Thyroid gland (tissue), 4 donors: ENCODE data around the gene ANKMY2. TPM values are rescaled to one million over a fixed set of nuclear protein-coding genes. Genes with fewer than 3 reads are reported as not detected.

ENCODE experiments used
- DNase-seq, 2 donors: peaks; one replicate each; pipeline ENCODE4 v3.0.0-alpha.2; 2019
- H3K27ac ChIP-seq, 3 donors: fragments of 200-600 bp; sonication (generic); 1 replicate in 2 of 3; 2 replicates in 1 of 3; pipeline ENCODE4 v1.5.1; 2016 to 2019; ENCODE audit warnings: mild to moderate bottlenecking in 1 of 3, moderate library complexity in 1 of 3
- H3K27me3 ChIP-seq: fragments of 200-600 bp; sonication (generic); one replicate; pipeline ENCODE4 v1.5.1; 2019
- H3K36me3 ChIP-seq, 2 donors: fragments of 200-600 bp; sonication (generic); one replicate each; pipeline ENCODE4 v1.5.1; 2016 to 2019
- H3K4me1 ChIP-seq, 2 donors: fragments of 200-600 bp; sonication (generic); one replicate each; pipeline ENCODE4 v1.5.1; 2017 to 2019
- H3K4me3 ChIP-seq, 3 donors: fragments of 200-600 bp; sonication (generic); replicated peaks in 1 of 3; 1 replicate in 2 of 3; 2 replicates in 1 of 3; pipeline ENCODE4 v1.5.1; 2016; ENCODE audit warnings: mild to moderate bottlenecking in 1 of 3
- H3K9me3 ChIP-seq: fragments of 200-600 bp; sonication (generic); one replicate; pipeline ENCODE4 v1.5.1; 2017
- POLR2A ChIP-seq, 2 donors: fragments of 450-650 bp; IDR thresholded peaks; one replicate each; pipeline ENCODE4 v1.6.1; 2017; ENCODE audit warnings: antibody characterized with exemption in 2 of 2, mild to moderate bottlenecking in 2 of 2, moderate library complexity in 1 of 2
- WGBS, 2 donors: methylation state at CpG; one replicate each; pipeline ENCODE4 v1.1.5; 2017; 5-methylcytosine and 5-hydroxymethylcytosine counted together
- intact Hi-C: fragments of 100-400 bp; cut with DNase I; formaldehyde crosslinking; loops from one replicate; pipeline ENCODE4 v1.15.1; 2023
- total RNA-seq, 4 donors: library from RNA; depleted of rRNA; stranded (reverse); fragments of >200 nt; gene quantifications; one replicate each; pipeline ENCODE4 v1.2.3, GENCODE V29; 2016
- TF ChIP-seq, protein P1 (sequence below), 6 experiments: fragments of 200-600 bp in 3 of 6; fragments of 450-650 bp in 3 of 6; sonication (generic) in 3 of 6; IDR thresholded peaks; one replicate each; pipeline ENCODE4 v1.5.1; 2016 to 2019; ENCODE audit warnings: antibody characterized with exemption in 6 of 6, mild to moderate bottlenecking in 2 of 6, inconsistent platforms in 1 of 6, moderate library complexity in 1 of 6

ANKMY2 gene
- total RNA-seq, 4 donors from 2014 or later, result 21.2 to 35.1 (median 23.9) TPM

DNA sequence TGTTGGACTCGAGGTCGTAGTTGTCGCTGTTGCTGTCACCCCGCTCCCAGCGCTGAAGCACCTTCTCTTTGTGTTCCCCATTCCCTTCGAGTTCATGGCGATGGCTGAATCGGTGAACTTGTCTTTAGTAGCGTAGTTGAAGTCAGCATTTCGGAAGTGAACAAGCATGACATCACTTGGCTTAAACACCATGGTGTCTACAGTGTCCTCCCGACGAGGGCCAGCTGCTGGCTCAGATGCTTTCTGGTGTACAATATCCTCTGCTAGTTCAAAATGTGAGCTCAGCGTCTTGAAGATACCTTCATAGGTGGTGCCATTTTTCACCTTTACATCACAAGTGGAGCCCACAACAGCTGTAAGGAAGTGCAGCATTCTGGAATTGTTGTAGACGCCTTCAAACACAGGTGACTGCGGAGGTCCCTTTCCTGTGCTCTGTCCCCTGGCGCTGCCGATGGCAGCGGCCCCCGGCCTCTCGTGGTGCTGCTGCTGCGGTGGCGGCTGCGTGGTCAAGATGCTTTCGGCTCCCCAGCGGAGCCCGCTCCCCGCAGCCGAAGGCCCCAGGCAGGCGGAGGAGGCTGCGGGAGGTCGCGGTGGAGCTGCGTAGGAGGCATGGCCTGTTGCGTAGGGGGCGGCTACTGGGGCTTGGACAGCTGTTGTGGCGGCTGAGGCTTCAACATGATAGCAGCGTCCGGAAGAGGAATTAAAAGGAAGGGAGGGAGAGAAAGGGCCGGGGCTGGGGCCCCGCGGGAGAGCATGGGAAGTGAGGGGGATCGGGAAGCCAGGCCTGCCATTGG is 59.3 kb downstream of the ANKMY2 start:
- WGBS, 2 donors, result 78 to 91% methylated on average over 33 to 42 of the region's 42 CpGs
- H3K4me1 ChIP-seq, result no peaks in the 10 kb centered on the region

DNA sequence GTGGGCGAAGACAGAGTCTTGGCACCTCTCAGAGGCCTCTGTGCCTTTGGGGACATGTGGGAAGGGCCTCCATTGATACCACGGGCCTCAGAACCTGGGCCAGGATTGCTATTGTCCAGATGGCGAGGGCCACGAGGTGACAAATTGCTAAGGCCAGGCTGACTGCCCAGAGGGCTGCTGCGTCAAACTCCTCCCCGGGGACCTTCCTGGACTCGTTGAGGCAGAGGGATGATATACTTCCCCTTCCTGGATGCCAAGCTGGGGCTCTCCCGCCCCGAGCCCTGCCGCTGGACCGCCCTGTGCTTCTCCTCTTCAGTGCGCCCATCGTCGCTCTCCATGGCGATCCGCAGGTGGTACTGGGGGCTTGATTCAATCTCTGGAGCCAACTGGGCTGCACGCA is 60.0 kb downstream of the ANKMY2 start:
- no peak for DNase-seq
- Histone ChIP-seq H3K9me3 (no peaks in the 10 kb centered on the region), H3K27ac (no peak overlapping the region), H3K4me3 (no peak overlapping the region), H3K36me3 (no peaks in the 10 kb centered on the region), H3K4me1 (no peaks in the 10 kb centered on the region), H3K27me3 (no peaks in the 10 kb centered on the region)
- intact Hi-C loops, result no loop called here
- 95 to 96% methylated on average over 17 of the region's 17 CpGs for WGBS, 2 donors
- TF ChIP-seq, protein P1, sequence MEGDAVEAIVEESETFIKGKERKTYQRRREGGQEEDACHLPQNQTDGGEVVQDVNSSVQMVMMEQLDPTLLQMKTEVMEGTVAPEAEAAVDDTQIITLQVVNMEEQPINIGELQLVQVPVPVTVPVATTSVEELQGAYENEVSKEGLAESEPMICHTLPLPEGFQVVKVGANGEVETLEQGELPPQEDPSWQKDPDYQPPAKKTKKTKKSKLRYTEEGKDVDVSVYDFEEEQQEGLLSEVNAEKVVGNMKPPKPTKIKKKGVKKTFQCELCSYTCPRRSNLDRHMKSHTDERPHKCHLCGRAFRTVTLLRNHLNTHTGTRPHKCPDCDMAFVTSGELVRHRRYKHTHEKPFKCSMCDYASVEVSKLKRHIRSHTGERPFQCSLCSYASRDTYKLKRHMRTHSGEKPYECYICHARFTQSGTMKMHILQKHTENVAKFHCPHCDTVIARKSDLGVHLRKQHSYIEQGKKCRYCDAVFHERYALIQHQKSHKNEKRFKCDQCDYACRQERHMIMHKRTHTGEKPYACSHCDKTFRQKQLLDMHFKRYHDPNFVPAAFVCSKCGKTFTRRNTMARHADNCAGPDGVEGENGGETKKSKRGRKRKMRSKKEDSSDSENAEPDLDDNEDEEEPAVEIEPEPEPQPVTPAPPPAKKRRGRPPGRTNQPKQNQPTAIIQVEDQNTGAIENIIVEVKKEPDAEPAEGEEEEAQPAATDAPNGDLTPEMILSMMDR (IDR thresholded peaks at IDR 0.05), result no peak
- no peak for TF ChIP-seq POLR2A (IDR thresholded peaks at IDR 0.05)

More for the DNA sequence above, 59.3 kb downstream of the ANKMY2 start:
- no peak for DNase-seq
- Histone ChIP-seq H3K27ac (no peak overlapping the region), H3K9me3 (no peaks in the 10 kb centered on the region), H3K27me3 (no peaks in the 10 kb centered on the region), H3K36me3 (no peaks in the 10 kb centered on the region), H3K4me3 (no peak overlapping the region)
- TF ChIP-seq POLR2A (IDR thresholded peaks at IDR 0.05), result no peak
- TF ChIP-seq, protein P1 (IDR thresholded peaks at IDR 0.05), result no peak
- intact Hi-C loops, result no loop called here

DNA sequence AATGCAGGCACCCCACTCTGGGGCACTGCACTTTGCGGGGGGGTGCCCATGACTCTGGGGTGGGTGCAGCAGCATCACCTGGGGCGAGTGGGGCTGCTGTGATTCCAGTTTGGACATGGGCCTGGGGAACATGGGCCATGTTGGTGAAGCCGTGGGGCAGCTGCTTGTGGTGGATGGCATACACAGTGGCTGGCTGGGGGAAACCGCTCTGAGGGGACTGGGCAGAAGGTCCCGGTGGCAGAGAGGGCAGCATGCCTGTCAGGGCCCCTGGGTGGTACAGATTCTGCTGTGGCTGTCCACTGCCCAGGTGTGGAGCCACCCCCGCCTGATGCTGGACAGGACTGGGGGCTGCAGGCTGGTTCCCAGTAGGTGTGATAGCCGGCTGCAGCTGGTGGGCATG is 61.7 kb downstream of the ANKMY2 start:
- Histone ChIP-seq H3K27ac (no peak overlapping the region), H3K9me3 (no peaks in the 10 kb centered on the region), H3K4me3 (no peak overlapping the region), H3K4me1 (no peaks in the 10 kb centered on the region), H3K36me3 (no peaks in the 10 kb centered on the region), H3K27me3 (no peaks in the 10 kb centered on the region)
- intact Hi-C loops, result no loop called here
- no peak for DNase-seq
- TF ChIP-seq, protein P1 (IDR thresholded peaks at IDR 0.05), result no peak
- no peak for TF ChIP-seq POLR2A (IDR thresholded peaks at IDR 0.05)
- WGBS, 2 donors, result 92 to 96% methylated on average over 4 of the region's 7 CpGs

DNA sequence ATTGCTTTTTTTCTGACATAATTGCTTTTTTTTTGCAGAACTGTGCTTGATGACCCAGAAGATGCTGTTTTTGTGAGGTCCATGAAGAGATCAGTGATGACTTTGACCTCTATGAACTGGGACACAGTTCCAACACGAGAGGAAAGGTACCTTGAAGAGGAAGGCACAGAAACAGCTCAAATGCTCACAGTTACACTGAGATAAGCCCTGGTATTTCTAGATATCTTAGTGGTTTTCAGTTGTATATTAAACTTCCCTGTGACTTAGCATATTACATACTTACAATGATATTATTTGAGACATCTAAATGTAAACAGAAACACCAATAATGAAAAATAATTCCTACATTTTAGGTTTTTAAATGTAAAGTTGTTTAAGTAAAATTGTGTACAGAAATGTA is 64.3 kb downstream of the ANKMY2 start:
- DNase-seq, result no peak
- Histone ChIP-seq H3K27ac (no peak overlapping the region), H3K27me3 (no peaks in the 10 kb centered on the region), H3K4me1 (no peaks in the 10 kb centered on the region), H3K36me3 (no peaks in the 10 kb centered on the region), H3K4me3 (no peak overlapping the region), H3K9me3 (no peaks in the 10 kb centered on the region)
- no peak for TF ChIP-seq POLR2A (IDR thresholded peaks at IDR 0.05)
- TF ChIP-seq, protein P1 (IDR thresholded peaks at IDR 0.05), result no peak
- intact Hi-C loops, result no loop called here
- WGBS, 2 donors, result 57 to 66% methylated on average over 1 of the region's 1 CpG

DNA sequence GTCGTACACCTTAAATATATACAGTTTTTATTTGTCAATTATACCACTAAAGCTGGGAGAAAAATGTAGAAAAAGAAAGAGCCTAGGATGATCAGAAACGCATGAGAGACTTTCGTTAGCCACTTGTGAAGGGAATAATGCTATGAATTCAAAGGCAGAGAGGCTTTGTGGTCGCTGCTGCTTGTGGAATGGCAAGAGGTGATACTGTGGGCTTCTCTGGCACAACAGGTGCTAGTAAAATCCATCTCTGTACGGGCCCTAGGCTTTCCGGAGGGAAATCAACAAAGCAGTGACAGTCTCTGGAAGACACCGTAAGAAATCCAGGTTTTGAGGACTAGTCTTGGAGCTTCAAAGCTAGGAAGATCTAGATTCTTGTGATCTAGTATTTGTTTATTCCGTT is 66.3 kb downstream of the ANKMY2 start:
- Histone ChIP-seq H3K9me3 (no peaks in the 10 kb centered on the region), H3K27ac (no peak overlapping the region), H3K36me3 (no peaks in the 10 kb centered on the region), H3K27me3 (no peaks in the 10 kb centered on the region), H3K4me3 (no peak overlapping the region), H3K4me1 (no peaks in the 10 kb centered on the region)
- intact Hi-C loops, result no loop called here
- 55 to 68% methylated on average over 8 of the region's 8 CpGs for WGBS, 2 donors
- no peak for DNase-seq
- TF ChIP-seq, protein P1 (IDR thresholded peaks at IDR 0.05), result no peak
- TF ChIP-seq POLR2A (IDR thresholded peaks at IDR 0.05), result no peak
